ENCODE results near the gene C11orf91. TPM values are rescaled to one million over a fixed set of nuclear protein-coding genes. Genes with fewer than 3 reads are reported as not detected.

The C11orf91 gene
- total RNA-seq, 2 experiments from 2014 or later, result not detected

GRCh38 chr11:33700063-33700501 lies 544 bp downstream of the C11orf91 start:
- H3K79me2 ChIP-seq (ENCODE audit: insufficient read depth, low read depth, low read length), result no peaks in the 10 kb centered on the region
- peak overlapping the region; percentile 80 for H3K4me2 ChIP-seq (ENCODE audit: low read length)
- ChIA-PET POLR2A (interaction anchor here (0.6 to 2.5 kb wide), 5 partner anchors 36 to 539 kb away, joined by 3 to 7 read pairs (median 5); partner anchors contain the start of genes CD59 and CSTF3), CTCF (ENCODE audit: unreplicated experiment) (interaction anchor here (2.5 kb wide), 1 partner anchor 42 kb away, joined by 6 read pairs; no protein-coding TSS in a partner anchor)
- no peaks in the 10 kb centered on the region for H3K36me3 ChIP-seq (ENCODE audit: insufficient read depth, low read length)
- DNase-seq (ENCODE audit: low spot score), result no peak
- no peaks in the 10 kb centered on the region for H3K9me3 ChIP-seq (ENCODE audit: low read length)
- no peak overlapping the region for H3K27ac ChIP-seq (ENCODE audit: low read depth, low read length, poor library complexity, severe bottlenecking)
- no peak for TF ChIP-seq EZH2phosphoT487 (IDR thresholded peaks at IDR 0.05; ENCODE audit: borderline replicate concordance, low read depth, low read length)
- no peak for TF ChIP-seq CTCF (conservative IDR thresholded peaks at IDR 0.05; ENCODE audit: low read length)
- no peak overlapping the region for H2AFZ ChIP-seq (ENCODE audit: low read length)
- intact Hi-C loops (cut with micrococcal nuclease; ENCODE audit: unreplicated experiment), result no loop called here
- peaks cover 18% of the 10 kb centered on the region for H3K4me1 ChIP-seq (ENCODE audit: insufficient read depth, low read length, poor library complexity, severe bottlenecking)
- BruUV-seq (replicated peaks), result no TSS peak
- H3K9me2 ChIP-seq (ENCODE audit: insufficient read depth, low read length), result no peaks in the 10 kb centered on the region
- H4K20me1 ChIP-seq (ENCODE audit: insufficient read depth, low read length), result no peaks in the 10 kb centered on the region
- peak overlapping the region; percentile 75 for H3K4me3 ChIP-seq (ENCODE audit: low read depth, low read length, poor library complexity, severe bottlenecking)

- no peak overlapping the region for H3K27ac ChIP-seq (ENCODE audit: low read depth, low read length, poor library complexity, severe bottlenecking)
- intact Hi-C loops (cut with micrococcal nuclease; ENCODE audit: unreplicated experiment), result no loop called here
- H3K36me3 ChIP-seq (ENCODE audit: insufficient read depth, low read length), result no peaks in the 10 kb centered on the region
- no peak overlapping the region for H3K4me2 ChIP-seq (ENCODE audit: low read length)
- no peak overlapping the region for H3K4me3 ChIP-seq (ENCODE audit: low read depth, low read length, poor library complexity, severe bottlenecking)
- H3K9me3 ChIP-seq (ENCODE audit: low read length), result no peaks in the 10 kb centered on the region
- H4K20me1 ChIP-seq (ENCODE audit: insufficient read depth, low read length), result no peaks in the 10 kb centered on the region
- TF ChIP-seq CTCF (conservative IDR thresholded peaks at IDR 0.05; ENCODE audit: low read length), result no peak
- H3K79me2 ChIP-seq (ENCODE audit: insufficient read depth, low read depth, low read length), result no peaks in the 10 kb centered on the region
- H2AFZ ChIP-seq (ENCODE audit: low read length), result no peak overlapping the region
- H3K9me2 ChIP-seq (ENCODE audit: insufficient read depth, low read length), result no peaks in the 10 kb centered on the region
- CTCF ChIA-PET (ENCODE audit: unreplicated experiment), result no interaction called here
- POLR2A ChIA-PET, result interaction anchor here (1.8 kb wide), 1 partner anchor 334 kb away, joined by 7 read pairs; no protein-coding TSS in a partner anchor
- DNase-seq (ENCODE audit: low spot score), result no peak
- H3K4me1 ChIP-seq (ENCODE audit: insufficient read depth, low read length, poor library complexity, severe bottlenecking), result peaks cover 18% of the 10 kb centered on the region
- no TSS peak for BruUV-seq (replicated peaks)
Measured at GRCh38 chr11:33699515-33700062, 1.0 kb downstream of the C11orf91 start.

GRCh38 chr11:33698921-33699320 lies 1.7 kb downstream of the C11orf91 start:
- Histone ChIP-seq H3K4me2 (ENCODE audit: low read length) (no peak overlapping the region), H3K4me3 (ENCODE audit: low read depth, low read length, poor library complexity, severe bottlenecking) (no peak overlapping the region), H2AFZ (ENCODE audit: low read length) (no peak overlapping the region), H3K9me3 (ENCODE audit: low read length) (no peaks in the 10 kb centered on the region), H3K9me2 (ENCODE audit: insufficient read depth, low read length) (no peaks in the 10 kb centered on the region), H3K4me1 (ENCODE audit: insufficient read depth, low read length, poor library complexity, severe bottlenecking) (peaks cover 18% of the 10 kb centered on the region), H3K27ac (ENCODE audit: low read depth, low read length, poor library complexity, severe bottlenecking) (no peak overlapping the region), H4K20me1 (ENCODE audit: insufficient read depth, low read length) (no peaks in the 10 kb centered on the region), H3K79me2 (ENCODE audit: insufficient read depth, low read depth, low read length) (no peaks in the 10 kb centered on the region), H3K36me3 (ENCODE audit: insufficient read depth, low read length) (no peaks in the 10 kb centered on the region)
- ChIA-PET CTCF (ENCODE audit: unreplicated experiment) (no interaction called here), POLR2A (no interaction called here)
- no peak for DNase-seq (ENCODE audit: low spot score)
- no TSS peak for BruUV-seq (replicated peaks)
- TF ChIP-seq EZH2phosphoT487 (IDR thresholded peaks at IDR 0.05; ENCODE audit: borderline replicate concordance, low read depth, low read length) (no peak), CTCF (conservative IDR thresholded peaks at IDR 0.05; ENCODE audit: low read length) (no peak)
- intact Hi-C loops (cut with micrococcal nuclease; ENCODE audit: unreplicated experiment), result no loop called here
